Smooth muscle cell (in vitro differentiated cells): ENCODE data around the gene GTF3C2. TPM values are rescaled to one million over a fixed set of nuclear protein-coding genes. Genes with fewer than 3 reads are reported as not detected.

Source experiments
- DNase-seq: peaks from one replicate; lab custom pipeline; 2025; ENCODE audit not compliant: unreplicated experiment; lab: John Stamatoyannopoulos, UW
- H2AFZ ChIP-seq: fragments of 200-600 bp; sonication (generic); 2 replicates; pipeline ENCODE4 v1.6.0; 2016; ENCODE audit warnings: antibody characterized with exemption, low read depth, mild to moderate bottlenecking
- H3F3A ChIP-seq: fragments of 200-600 bp; sonication (generic); 2 replicates; pipeline ENCODE4 v1.6.0; 2017; ENCODE audit warnings: antibody characterized with exemption, low read depth
- H3K27ac ChIP-seq: fragments of 200-600 bp; sonication (generic); 2 replicates; pipeline ENCODE4 v1.5.1; 2016; ENCODE audit warnings: low read depth, mild to moderate bottlenecking
- H3K27me3 ChIP-seq: fragments of 200-600 bp; sonication (generic); 2 replicates; pipeline ENCODE4 v1.6.1; 2016; ENCODE audit warnings: low read depth, mild to moderate bottlenecking
- H3K36me3 ChIP-seq: fragments of 200-600 bp; sonication (generic); 2 replicates; pipeline ENCODE4 v1.5.1; 2016; ENCODE audit warnings: low read depth
- H3K4me1 ChIP-seq: fragments of 200-600 bp; sonication (generic); 2 replicates; pipeline ENCODE4 v1.5.1; 2016; ENCODE audit warnings: low read depth
- H3K4me2 ChIP-seq: fragments of 200-600 bp; sonication (generic); 2 replicates; pipeline ENCODE4 v1.6.0; 2016; ENCODE audit warnings: mild to moderate bottlenecking
- H3K4me3 ChIP-seq: fragments of 200-600 bp; sonication (generic); 2 replicates; pipeline ENCODE4 v1.5.1; 2016; ENCODE audit warnings: mild to moderate bottlenecking
- H3K79me2 ChIP-seq: fragments of 200-600 bp; sonication (generic); 2 replicates; pipeline ENCODE4 v1.6.0; 2016; ENCODE audit warnings: low read depth, mild to moderate bottlenecking
- H3K9ac ChIP-seq: fragments of 200-600 bp; sonication (generic); 2 replicates; pipeline ENCODE4 v1.6.0; 2016; ENCODE audit warnings: low read depth
- H3K9me3 ChIP-seq: fragments of 200-600 bp; sonication (generic); replicated peaks from 2 replicates; pipeline ENCODE4 v1.5.1; 2016; ENCODE audit warnings: low read depth
- H4K20me1 ChIP-seq: fragments of 200-600 bp; sonication (generic); 2 replicates; pipeline ENCODE4 v1.6.0; 2016; ENCODE audit warnings: low read depth
- WGBS: methylation state at CpG from one replicate; pipeline ENCODE4 v1.1.7; 2016; ENCODE audit warnings: low lambda C conversion rate; 5-methylcytosine and 5-hydroxymethylcytosine counted together
- polyA plus RNA-seq: library from polyadenylated mRNA; unstranded; fragments of >200 nt; fragmentation: Nextera tagmentation; extraction: Ambion mirVana; gene quantifications from 2 replicates; pipeline ENCODE4 v1.2.1, GENCODE V29; 2016
- total RNA-seq: library from RNA; depleted of rRNA; stranded (reverse); fragments of >200 nt; gene quantifications from 2 replicates; pipeline ENCODE4 v1.2.3, GENCODE V29; 2014
- TF ChIP-seq, protein P1 (sequence below): fragments of 200-600 bp; sonication (generic); IDR thresholded peaks from 2 replicates; pipeline ENCODE4 v1.5.1; 2017; ENCODE audit warnings: borderline replicate concordance, mild to moderate bottlenecking, antibody characterized with exemption; ENCODE audit not compliant: insufficient read depth, poor library complexity, severe bottlenecking

GTF3C2 gene
- total and polyA plus RNA-seq, 2 experiments from 2014 or later, result 40.3 to 42.3 TPM

DNA sequence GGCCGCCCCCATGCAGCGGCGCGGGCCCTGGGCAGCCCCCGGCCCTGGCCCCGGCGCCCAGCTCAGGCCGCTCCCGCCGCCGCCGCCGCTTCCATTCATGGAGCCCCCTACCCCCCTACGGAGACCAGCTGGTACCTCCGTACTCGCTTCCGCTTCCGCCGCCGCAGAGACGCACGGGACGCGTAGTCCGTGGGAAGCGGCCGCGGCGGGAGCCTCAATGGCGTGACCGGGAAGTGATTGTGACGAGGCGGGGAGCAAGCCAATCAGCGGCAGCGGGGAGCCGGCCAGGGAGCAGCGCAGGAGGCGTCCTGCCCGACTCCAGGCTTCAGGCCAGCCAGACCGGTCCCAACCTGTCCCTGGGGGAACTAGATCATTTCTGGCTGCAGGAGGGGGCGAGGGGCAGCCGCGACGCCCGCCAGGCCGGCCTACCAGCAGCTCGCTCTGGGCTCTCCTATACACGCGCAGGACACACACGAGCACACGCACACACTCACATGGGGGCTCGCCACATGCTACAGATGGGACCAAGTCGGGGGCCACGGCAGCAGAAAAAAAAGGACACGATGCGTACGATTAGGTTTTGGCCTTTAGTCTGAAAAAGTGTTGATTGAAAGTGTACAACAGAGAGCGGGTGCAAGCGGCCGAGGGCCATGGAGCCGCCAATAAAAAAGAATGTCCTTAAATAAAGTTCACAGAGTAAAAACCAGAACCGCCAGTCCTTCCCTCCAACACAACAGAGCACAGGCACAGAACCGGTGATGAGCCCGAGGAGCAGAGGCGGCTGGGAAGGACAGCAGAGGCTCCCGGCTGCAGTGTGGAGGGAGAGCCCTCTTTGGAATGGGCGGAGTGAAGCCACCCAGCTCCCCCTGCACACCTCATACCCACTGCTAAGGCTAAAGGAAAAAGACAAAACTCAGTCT lies 24.3 kb upstream of the GTF3C2 start, which contains the start of gene ZNF513:
TSS of gene ZNF513 (minus strand) at position 109 of the 920 bp plus-strand sequence. CDS start 208 bp downstream, outside the sequence.
- Histone ChIP-seq H3K79me2 (peaks cover 19% of the 10 kb centered on the region), H3K4me3 (peak within 1 kb of the TSS; percentile 78), H3K36me3 (peaks cover 8% of the 10 kb centered on the region), H2AFZ (peak within 1 kb of the TSS; percentile 32), H3K9me3 (no peaks in the 10 kb centered on the region), H3K4me1 (peaks cover 7% of the 10 kb centered on the region), H3K27me3 (no peaks in the 10 kb centered on the region), H3K27ac (peak within 1 kb of the TSS; percentile 94), H4K20me1 (no peaks in the 10 kb centered on the region), H3K4me2 (peak within 1 kb of the TSS; percentile 98), H3K9ac (peak within 1 kb of the TSS; percentile 97), H3F3A (peaks cover 1% of the 10 kb centered on the region)
- 27% methylated on average over 55 of the region's 67 CpGs for WGBS
- TF ChIP-seq, protein P1, sequence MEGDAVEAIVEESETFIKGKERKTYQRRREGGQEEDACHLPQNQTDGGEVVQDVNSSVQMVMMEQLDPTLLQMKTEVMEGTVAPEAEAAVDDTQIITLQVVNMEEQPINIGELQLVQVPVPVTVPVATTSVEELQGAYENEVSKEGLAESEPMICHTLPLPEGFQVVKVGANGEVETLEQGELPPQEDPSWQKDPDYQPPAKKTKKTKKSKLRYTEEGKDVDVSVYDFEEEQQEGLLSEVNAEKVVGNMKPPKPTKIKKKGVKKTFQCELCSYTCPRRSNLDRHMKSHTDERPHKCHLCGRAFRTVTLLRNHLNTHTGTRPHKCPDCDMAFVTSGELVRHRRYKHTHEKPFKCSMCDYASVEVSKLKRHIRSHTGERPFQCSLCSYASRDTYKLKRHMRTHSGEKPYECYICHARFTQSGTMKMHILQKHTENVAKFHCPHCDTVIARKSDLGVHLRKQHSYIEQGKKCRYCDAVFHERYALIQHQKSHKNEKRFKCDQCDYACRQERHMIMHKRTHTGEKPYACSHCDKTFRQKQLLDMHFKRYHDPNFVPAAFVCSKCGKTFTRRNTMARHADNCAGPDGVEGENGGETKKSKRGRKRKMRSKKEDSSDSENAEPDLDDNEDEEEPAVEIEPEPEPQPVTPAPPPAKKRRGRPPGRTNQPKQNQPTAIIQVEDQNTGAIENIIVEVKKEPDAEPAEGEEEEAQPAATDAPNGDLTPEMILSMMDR, result no peak
- DNase-seq, result peak; percentile 69

DNA sequence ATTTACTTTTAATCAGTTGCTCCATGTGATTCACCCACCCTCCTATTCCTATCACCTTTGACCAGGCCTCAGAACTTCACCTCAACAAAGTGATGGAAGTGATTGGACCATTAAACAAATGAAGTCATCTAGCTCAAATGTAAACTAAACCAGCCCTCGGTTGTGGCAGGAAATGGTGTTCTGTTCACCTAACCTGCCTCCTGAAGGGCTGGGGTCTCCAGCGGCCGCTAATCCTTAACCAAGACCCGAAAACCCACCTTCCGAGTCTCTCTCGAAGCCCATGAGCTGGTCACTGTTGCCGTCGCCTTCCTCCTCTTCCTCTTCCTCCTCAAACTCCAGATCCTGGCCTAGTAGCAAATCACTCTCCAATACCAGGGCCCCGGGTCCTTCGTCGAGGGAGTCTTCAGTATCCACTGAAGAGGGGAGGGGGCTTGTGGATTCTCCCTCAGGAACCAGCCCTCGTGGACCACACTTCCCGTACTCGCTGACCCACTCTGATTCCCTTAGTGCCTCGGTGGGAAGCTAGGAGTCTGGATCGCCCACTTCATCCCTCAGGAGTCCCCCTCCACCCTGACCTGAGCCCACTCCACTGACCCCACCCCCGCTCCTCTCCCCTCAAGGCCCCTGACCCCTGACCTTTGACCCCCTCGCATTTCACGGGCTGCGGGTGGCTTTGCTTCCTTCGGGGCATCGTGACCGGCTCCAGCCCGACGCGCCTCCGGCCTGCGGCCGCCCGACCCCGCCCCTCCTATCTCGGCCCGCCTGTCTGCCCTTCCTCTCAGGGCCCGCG lies 23.5 kb upstream of the GTF3C2 start:
- peak overlapping the region; percentile 98 for H3K4me2 ChIP-seq
- H3K9ac ChIP-seq, result peak overlapping the region; percentile 97
- H3F3A ChIP-seq, result peaks cover 3% of the 10 kb centered on the region
- no peak overlapping the region for H2AFZ ChIP-seq
- DNase-seq, result no peak
- H3K79me2 ChIP-seq, result peaks cover 19% of the 10 kb centered on the region
- TF ChIP-seq, protein P1, result no peak
- H3K27ac ChIP-seq, result peak overlapping the region; percentile 94
- H3K36me3 ChIP-seq, result peaks cover 4% of the 10 kb centered on the region
- H4K20me1 ChIP-seq, result no peaks in the 10 kb centered on the region
- H3K27me3 ChIP-seq, result no peaks in the 10 kb centered on the region
- no peaks in the 10 kb centered on the region for H3K9me3 ChIP-seq
- WGBS, result 5% methylated on average over 16 of the region's 35 CpGs
- H3K4me1 ChIP-seq, result peaks cover 7% of the 10 kb centered on the region
- peak overlapping the region; percentile 78 for H3K4me3 ChIP-seq

DNA sequence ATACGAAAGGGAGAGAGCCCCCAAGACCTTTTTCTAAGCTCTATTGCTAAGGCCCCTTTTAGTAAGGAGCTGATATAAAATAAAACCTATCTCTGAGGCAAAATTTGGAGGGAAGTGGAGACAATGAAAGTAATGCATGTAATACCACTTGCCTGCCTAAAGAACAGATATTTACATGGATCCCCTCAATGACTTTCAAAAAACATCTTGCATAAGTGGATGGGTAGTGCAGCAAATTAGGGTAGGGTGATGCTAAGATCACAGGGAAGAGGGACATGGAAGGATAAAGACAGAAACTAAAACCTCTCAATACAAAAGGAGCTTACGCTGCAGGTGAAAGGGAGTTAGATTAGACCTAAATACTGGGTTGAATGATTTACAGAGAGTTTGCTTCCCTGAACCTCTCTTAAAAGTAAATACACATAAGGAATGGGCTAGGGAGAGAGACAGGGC lies 22.8 kb upstream of the GTF3C2 start:
- H3K79me2 ChIP-seq, result peaks cover 19% of the 10 kb centered on the region
- peaks cover 4% of the 10 kb centered on the region for H3K36me3 ChIP-seq
- no peaks in the 10 kb centered on the region for H3K9me3 ChIP-seq

More for the DNA sequence above, 22.8 kb upstream of the GTF3C2 start:
- no peak for DNase-seq
- Histone ChIP-seq H3F3A (peaks cover 3% of the 10 kb centered on the region), H3K4me1 (peaks cover 7% of the 10 kb centered on the region), H3K27me3 (no peaks in the 10 kb centered on the region), H3K27ac (peak overlapping the region; percentile 94), H3K9ac (peak overlapping the region; percentile 97), H2AFZ (no peak overlapping the region), H4K20me1 (no peaks in the 10 kb centered on the region), H3K4me2 (peak overlapping the region; percentile 98), H3K4me3 (peak overlapping the region; percentile 78)
- WGBS, result 87% methylated on average over 2 of the region's 2 CpGs
- TF ChIP-seq, protein P1, result no peak
